SU-DHL-6 (cell line): Measurements from ENCODE around the gene PFDN5.

Experiments used
- H2AFZ ChIP-seq: fragments of 200-600 bp; sonication (generic); 2 replicates; pipeline ENCODE4 v1.6.1; 2014; ENCODE audit warnings: low read depth, mild to moderate bottlenecking, moderate library complexity, mixed read lengths, antibody characterized with exemption, low read length; ENCODE audit not compliant: severe bottlenecking
- H3F3A ChIP-seq: fragments of 200-600 bp; shearing (Covaris generic); 2 replicates; pipeline ENCODE4 v1.6.0; 2016; ENCODE audit warnings: antibody characterized with exemption, mild to moderate bottlenecking; ENCODE audit not compliant: insufficient read depth
- H3K27ac ChIP-seq: fragments of 200-600 bp; sonication (generic); 2 replicates; pipeline ENCODE4 v1.5.1; 2016; ENCODE audit warnings: low read depth, mild to moderate bottlenecking, low read length, moderate library complexity, mixed read lengths
- H3K27me3 ChIP-seq: fragments of 200-600 bp; sonication (generic), shearing (Covaris generic); 2 replicates; pipeline ENCODE4 v1.6.0; 2014; ENCODE audit warnings: mild to moderate bottlenecking, low read length
- H3K36me3 ChIP-seq: fragments of 200-600 bp; sonication (generic); 2 replicates; pipeline ENCODE4 v1.6.1; 2014; ENCODE audit warnings: mild to moderate bottlenecking, low read length, mixed read lengths
- H3K4me2 ChIP-seq: fragments of 300-600, 200-600 bp; shearing (Covaris generic), sonication (generic); 2 replicates; pipeline ENCODE4 v1.6.0; 2014; ENCODE audit warnings: low read length, low read depth, mild to moderate bottlenecking; ENCODE audit not compliant: poor library complexity, severe bottlenecking
- H3K4me3 ChIP-seq: fragments of 200-600 bp; sonication (generic); 2 replicates; pipeline ENCODE4 v1.5.1; 2014; ENCODE audit warnings: antibody characterized with exemption, low read length, mild to moderate bottlenecking, mixed read lengths; ENCODE audit not compliant: insufficient read depth, poor library complexity, severe bottlenecking
- H3K79me2 ChIP-seq: fragments of 200-600 bp; sonication (generic); 2 replicates; pipeline ENCODE4 v1.6.1; 2014; ENCODE audit warnings: mild to moderate bottlenecking, low read length, moderate library complexity; ENCODE audit not compliant: insufficient read depth
- H3K9ac ChIP-seq: fragments of 200-600 bp; sonication (generic); 2 replicates; pipeline ENCODE4 v1.7.0; 2014; ENCODE audit warnings: mild to moderate bottlenecking, low read length
- H3K9me2 ChIP-seq: fragments of 200-600 bp; sonication (generic); replicated peaks from 2 replicates; pipeline ENCODE4 v1.6.1; 2014; ENCODE audit warnings: low read length; ENCODE audit not compliant: insufficient read depth
- H3K9me3 ChIP-seq: fragments of 200-600 bp; sonication (generic); 2 replicates; pipeline ENCODE4 v1.6.1; 2014; ENCODE audit warnings: low read length, mixed read lengths; ENCODE audit not compliant: insufficient read depth
- H4K20me1 ChIP-seq: fragments of 200-600 bp; sonication (generic); 2 replicates; pipeline ENCODE4 v1.6.1; 2014; ENCODE audit warnings: low read depth, mild to moderate bottlenecking, antibody characterized with exemption, low read length, moderate library complexity, mixed read lengths
- CTCF ChIP-seq: fragments of 200-600 bp; sonication (generic); IDR thresholded peaks from one replicate; pipeline ENCODE4 v1.5.1; 2017; ENCODE audit warnings: antibody characterized with exemption, mild to moderate bottlenecking, low read length, moderate library complexity; ENCODE audit not compliant: insufficient read depth, poor library complexity, severe bottlenecking
- EZH2phosphoT487 ChIP-seq: fragments of 200-600 bp; sonication (generic), shearing (Covaris generic); conservative IDR thresholded peaks from 2 replicates; pipeline ENCODE4 v1.6.1; 2018; ENCODE audit warnings: mild to moderate bottlenecking, antibody characterized with exemption, low read length, moderate library complexity, mixed read lengths

The PFDN5 gene

GRCh38 chr12:53338916-53339315 lies 43.6 kb downstream of the PFDN5 start:
- H3K9me2 ChIP-seq, result no peaks in the 10 kb centered on the region
- no peak overlapping the region for H3K9ac ChIP-seq
- no peak overlapping the region for H2AFZ ChIP-seq
- TF ChIP-seq EZH2phosphoT487 (no peak), CTCF (no peak)
- no peak overlapping the region for H3K4me3 ChIP-seq
- H3K79me2 ChIP-seq, result no peaks in the 10 kb centered on the region
- H3F3A ChIP-seq, result no peaks in the 10 kb centered on the region
- H3K9me3 ChIP-seq, result no peaks in the 10 kb centered on the region
- no peak overlapping the region for H3K4me2 ChIP-seq
- no peaks in the 10 kb centered on the region for H3K27me3 ChIP-seq
- no peak overlapping the region for H3K27ac ChIP-seq
- H3K36me3 ChIP-seq, result no peaks in the 10 kb centered on the region
- no peaks in the 10 kb centered on the region for H4K20me1 ChIP-seq

- Histone ChIP-seq H2AFZ (no peak overlapping the region), H3K9ac (no peak overlapping the region), H4K20me1 (no peaks in the 10 kb centered on the region), H3K9me3 (no peaks in the 10 kb centered on the region), H3F3A (0 out of 2 replicates have a peak, but pooled peaks cover 6% of the 10 kb centered on the region), H3K79me2 (no peaks in the 10 kb centered on the region), H3K4me3 (no peak overlapping the region), H3K27ac (no peak overlapping the region), H3K4me2 (no peak overlapping the region), H3K9me2 (no peaks in the 10 kb centered on the region), H3K27me3 (no peaks in the 10 kb centered on the region), H3K36me3 (no peaks in the 10 kb centered on the region)
- TF ChIP-seq EZH2phosphoT487 (no peak), CTCF (no peak)
These were observed 45.1 kb downstream of the PFDN5 start for GRCh38 chr12:53340398-53340797.

- no peaks in the 10 kb centered on the region for H4K20me1 ChIP-seq
- no peak overlapping the region for H2AFZ ChIP-seq
- H3K4me2 ChIP-seq, result no peak overlapping the region
- H3F3A ChIP-seq, result 0 out of 2 replicates have a peak, but pooled peaks cover 6% of the 10 kb centered on the region
- no peak overlapping the region for H3K9ac ChIP-seq
- no peaks in the 10 kb centered on the region for H3K36me3 ChIP-seq
- H3K27me3 ChIP-seq, result no peaks in the 10 kb centered on the region
- H3K4me3 ChIP-seq, result no peak overlapping the region
- H3K79me2 ChIP-seq, result no peaks in the 10 kb centered on the region
- H3K9me2 ChIP-seq, result no peaks in the 10 kb centered on the region
- H3K27ac ChIP-seq, result no peak overlapping the region
- no peak for TF ChIP-seq EZH2phosphoT487
- TF ChIP-seq CTCF, result no peak
- no peaks in the 10 kb centered on the region for H3K9me3 ChIP-seq
These were observed 48.1 kb downstream of the PFDN5 start for GRCh38 chr12:53343449-53343848.
